Tibial nerve (tissue), 4 donors: Measurements from ENCODE around the gene SLC16A8.

Source experiments
- CTCF ChIP-seq, 5 experiments: fragments of 200-600 bp in 3 of 5; fragments of 450-650 bp in 2 of 5; sonication (generic) in 3 of 5; IDR thresholded peaks; one replicate each; pipeline ENCODE4 v1.5.1; 2016 to 2019; ENCODE audit warnings: antibody characterized with exemption in 5 of 5, mild to moderate bottlenecking in 3 of 5, moderate library complexity in 2 of 5
- EP300 ChIP-seq, 2 donors: sonication (generic); formaldehyde crosslinking; IDR thresholded peaks; one replicate each; pipeline ENCODE4 v1.6.1; 2017; ENCODE audit warnings: antibody characterized with exemption in 2 of 2, mild to moderate bottlenecking in 1 of 2
- POLR2A ChIP-seq, 2 donors: fragments of 450-650 bp; IDR thresholded peaks; one replicate each; pipeline ENCODE4 v1.6.1; 2017; ENCODE audit warnings: antibody characterized with exemption in 2 of 2, mild to moderate bottlenecking in 2 of 2, moderate library complexity in 2 of 2

- TF ChIP-seq CTCF (IDR thresholded peaks at IDR 0.05) (peak; percentile 83 to 97 (median 90)), POLR2A (IDR thresholded peaks at IDR 0.05) (peak in 1 of 2 donors; percentile 17), EP300 (IDR thresholded peaks at IDR 0.05) (peak in 1 of 2 donors; percentile 47)
Observed at GRCh38 chr22:38051900-38052862, 31.8 kb downstream of the SLC16A8 start.
